ENCODE results near the gene ANK2.

The ANK2 gene

DNA sequence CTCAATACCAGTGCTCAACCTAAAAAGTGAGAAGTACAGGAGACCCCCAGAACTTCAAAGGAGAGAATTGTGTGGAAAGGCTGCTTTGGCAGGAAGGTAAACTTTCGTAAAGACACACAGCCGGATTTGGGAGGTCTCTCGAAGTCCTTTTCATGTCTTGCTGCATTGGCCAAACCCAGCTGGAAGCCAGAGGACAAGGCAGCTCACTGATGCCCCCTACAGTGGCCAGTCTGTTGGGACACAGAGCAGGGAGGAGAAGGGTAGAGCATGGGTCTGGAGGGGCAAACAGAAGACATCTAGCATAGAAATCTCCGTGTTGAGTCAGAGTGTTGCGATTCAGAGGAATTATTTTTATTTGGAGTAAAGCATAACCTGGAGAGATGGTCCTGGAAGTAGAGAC, 198.9 kb downstream of the ANK2 start:
- Histone ChIP-seq H3K36me3 (ENCODE audit: insufficient read depth) (no peaks in the 10 kb centered on the region), H3K79me2 (ENCODE audit: insufficient read depth, low read depth) (no peaks in the 10 kb centered on the region), H4K20me1 (ENCODE audit: insufficient read depth) (no peaks in the 10 kb centered on the region), H3K4me2 (no peak overlapping the region), H2AFZ (ENCODE audit: low read depth) (no peak overlapping the region), H3K27me3 (ENCODE audit: insufficient read depth, low read depth) (no peaks in the 10 kb centered on the region), H3K9ac (no peak overlapping the region), H3K27ac (no peak overlapping the region), H3K4me3 (IDR thresholded peaks at IDR 0.05; ENCODE audit: insufficient read depth, low read depth, low read length) (no peak overlapping the region), H3K4me1 (ENCODE audit: low read depth, poor library complexity, severe bottlenecking) (no peaks in the 10 kb centered on the region)
- TF ChIP-seq, protein P1, sequence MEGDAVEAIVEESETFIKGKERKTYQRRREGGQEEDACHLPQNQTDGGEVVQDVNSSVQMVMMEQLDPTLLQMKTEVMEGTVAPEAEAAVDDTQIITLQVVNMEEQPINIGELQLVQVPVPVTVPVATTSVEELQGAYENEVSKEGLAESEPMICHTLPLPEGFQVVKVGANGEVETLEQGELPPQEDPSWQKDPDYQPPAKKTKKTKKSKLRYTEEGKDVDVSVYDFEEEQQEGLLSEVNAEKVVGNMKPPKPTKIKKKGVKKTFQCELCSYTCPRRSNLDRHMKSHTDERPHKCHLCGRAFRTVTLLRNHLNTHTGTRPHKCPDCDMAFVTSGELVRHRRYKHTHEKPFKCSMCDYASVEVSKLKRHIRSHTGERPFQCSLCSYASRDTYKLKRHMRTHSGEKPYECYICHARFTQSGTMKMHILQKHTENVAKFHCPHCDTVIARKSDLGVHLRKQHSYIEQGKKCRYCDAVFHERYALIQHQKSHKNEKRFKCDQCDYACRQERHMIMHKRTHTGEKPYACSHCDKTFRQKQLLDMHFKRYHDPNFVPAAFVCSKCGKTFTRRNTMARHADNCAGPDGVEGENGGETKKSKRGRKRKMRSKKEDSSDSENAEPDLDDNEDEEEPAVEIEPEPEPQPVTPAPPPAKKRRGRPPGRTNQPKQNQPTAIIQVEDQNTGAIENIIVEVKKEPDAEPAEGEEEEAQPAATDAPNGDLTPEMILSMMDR (conservative IDR thresholded peaks at IDR 0.05; ENCODE audit: low read depth, low read length): no peak

DNA sequence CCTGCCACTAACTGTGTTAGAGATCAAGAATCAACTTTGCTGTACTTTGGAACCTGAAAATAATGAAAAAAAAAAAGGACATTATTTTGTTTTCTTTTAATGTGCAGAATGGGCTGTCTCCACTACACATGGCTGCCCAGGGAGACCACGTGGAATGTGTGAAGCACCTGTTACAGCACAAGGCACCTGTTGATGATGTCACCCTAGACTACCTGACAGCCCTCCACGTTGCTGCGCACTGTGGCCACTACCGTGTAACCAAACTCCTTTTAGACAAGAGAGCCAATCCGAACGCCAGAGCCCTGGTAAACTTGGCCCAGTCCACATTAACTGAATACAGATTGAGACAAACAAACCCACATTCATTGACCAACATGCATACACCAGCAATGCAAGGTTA, 206.2 kb downstream of the ANK2 start:
- Histone ChIP-seq H3K9ac (no peak overlapping the region), H3K4me1 (ENCODE audit: low read depth, poor library complexity, severe bottlenecking) (no peaks in the 10 kb centered on the region), H3K4me2 (no peak overlapping the region), H2AFZ (ENCODE audit: low read depth) (no peak overlapping the region), H4K20me1 (ENCODE audit: insufficient read depth) (no peaks in the 10 kb centered on the region), H3K79me2 (ENCODE audit: insufficient read depth, low read depth) (no peaks in the 10 kb centered on the region), H3K36me3 (ENCODE audit: insufficient read depth) (no peaks in the 10 kb centered on the region), H3K27me3 (ENCODE audit: insufficient read depth, low read depth) (no peaks in the 10 kb centered on the region), H3K4me3 (IDR thresholded peaks at IDR 0.05; ENCODE audit: insufficient read depth, low read depth, low read length) (no peak overlapping the region), H3K27ac (no peak overlapping the region)
- TF ChIP-seq, protein P1 (conservative IDR thresholded peaks at IDR 0.05; ENCODE audit: low read depth, low read length): no peak

DNA sequence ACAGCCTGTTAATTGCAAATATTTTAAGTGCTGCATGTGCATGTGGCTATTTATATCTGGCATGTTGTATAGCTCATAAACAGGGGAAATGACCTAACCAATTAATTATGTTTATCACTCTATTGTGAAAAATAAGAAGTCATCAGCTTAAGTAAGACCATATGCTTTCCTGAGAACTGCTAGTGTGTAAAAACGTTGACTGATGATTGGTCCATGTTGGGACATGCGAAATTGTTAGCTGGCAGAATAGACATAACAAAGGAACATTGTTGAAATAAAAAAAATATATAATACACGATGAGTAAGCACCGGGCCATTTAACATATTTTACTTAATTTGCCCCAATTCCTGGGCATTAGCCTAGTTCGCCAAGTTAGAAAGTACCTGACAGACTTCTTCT, 207.5 kb downstream of the ANK2 start:
- Histone ChIP-seq H2AFZ (ENCODE audit: low read depth) (no peak overlapping the region), H3K9ac (no peak overlapping the region), H3K79me2 (ENCODE audit: insufficient read depth, low read depth) (no peaks in the 10 kb centered on the region), H3K4me3 (IDR thresholded peaks at IDR 0.05; ENCODE audit: insufficient read depth, low read depth, low read length) (no peak overlapping the region), H4K20me1 (ENCODE audit: insufficient read depth) (no peaks in the 10 kb centered on the region), H3K27ac (no peak overlapping the region), H3K4me2 (no peak overlapping the region), H3K36me3 (ENCODE audit: insufficient read depth) (no peaks in the 10 kb centered on the region), H3K27me3 (ENCODE audit: insufficient read depth, low read depth) (no peaks in the 10 kb centered on the region), H3K4me1 (ENCODE audit: low read depth, poor library complexity, severe bottlenecking) (no peaks in the 10 kb centered on the region)
- TF ChIP-seq, protein P1 (conservative IDR thresholded peaks at IDR 0.05; ENCODE audit: low read depth, low read length): no peak

DNA sequence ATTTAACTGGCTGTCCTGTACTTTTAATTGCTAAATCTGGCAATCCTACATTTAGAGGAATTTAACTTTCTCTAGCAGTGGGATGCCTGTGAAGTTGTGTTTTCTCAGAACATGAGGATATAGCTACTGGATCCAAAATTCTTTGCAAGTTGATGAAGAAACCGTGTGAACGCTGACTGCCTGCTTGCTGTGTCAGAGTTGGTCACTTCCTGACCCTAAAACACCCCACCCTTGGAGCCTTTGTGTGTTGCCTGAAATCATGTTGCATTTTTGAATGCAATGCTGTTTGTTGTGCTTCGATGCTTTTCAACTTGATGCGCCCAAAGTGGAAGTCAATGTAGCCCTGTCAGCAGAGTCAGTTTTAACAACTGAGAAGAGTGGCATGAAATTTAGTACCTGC, 211.2 kb downstream of the ANK2 start:
- TF ChIP-seq, protein P1 (conservative IDR thresholded peaks at IDR 0.05; ENCODE audit: low read depth, low read length): no peak
- Histone ChIP-seq H3K9ac (no peak overlapping the region), H3K4me2 (no peak overlapping the region), H3K4me1 (ENCODE audit: low read depth, poor library complexity, severe bottlenecking) (no peaks in the 10 kb centered on the region), H3K4me3 (IDR thresholded peaks at IDR 0.05; ENCODE audit: insufficient read depth, low read depth, low read length) (no peak overlapping the region), H4K20me1 (ENCODE audit: insufficient read depth) (no peaks in the 10 kb centered on the region), H2AFZ (ENCODE audit: low read depth) (no peak overlapping the region), H3K79me2 (ENCODE audit: insufficient read depth, low read depth) (no peaks in the 10 kb centered on the region), H3K27me3 (ENCODE audit: insufficient read depth, low read depth) (no peaks in the 10 kb centered on the region), H3K27ac (no peak overlapping the region), H3K36me3 (ENCODE audit: insufficient read depth) (no peaks in the 10 kb centered on the region)

DNA sequence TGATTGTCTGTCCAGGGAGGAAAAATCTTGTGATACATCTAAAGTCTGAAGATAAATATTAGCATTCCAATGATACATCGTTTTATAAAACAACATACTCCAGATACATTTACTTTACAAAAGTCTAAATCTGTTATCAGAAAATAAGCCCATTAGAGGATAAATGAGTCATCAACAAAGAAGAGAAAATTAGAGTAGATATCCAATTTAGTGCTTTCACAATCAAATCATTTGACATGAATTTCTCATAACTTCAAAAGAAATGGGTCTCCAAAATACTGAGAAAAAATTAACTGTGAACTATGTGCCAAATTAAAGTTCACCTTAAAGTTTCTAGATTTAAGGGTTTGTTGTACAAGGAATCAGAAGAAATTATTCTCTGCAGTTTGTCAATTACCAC, 213.8 kb downstream of the ANK2 start:
- H3K36me3 ChIP-seq (ENCODE audit: insufficient read depth): no peaks in the 10 kb centered on the region
- TF ChIP-seq, protein P1 (conservative IDR thresholded peaks at IDR 0.05; ENCODE audit: low read depth, low read length): no peak
- H3K79me2 ChIP-seq (ENCODE audit: insufficient read depth, low read depth): no peaks in the 10 kb centered on the region

More for the DNA sequence above, 213.8 kb downstream of the ANK2 start:
- no peak overlapping the region for H3K27ac ChIP-seq
- no peaks in the 10 kb centered on the region for H3K4me1 ChIP-seq (ENCODE audit: low read depth, poor library complexity, severe bottlenecking)
- H2AFZ ChIP-seq (ENCODE audit: low read depth): no peak overlapping the region
- no peaks in the 10 kb centered on the region for H3K27me3 ChIP-seq (ENCODE audit: insufficient read depth, low read depth)
- H4K20me1 ChIP-seq (ENCODE audit: insufficient read depth): no peaks in the 10 kb centered on the region
- no peak overlapping the region for H3K9ac ChIP-seq
- H3K4me2 ChIP-seq: no peak overlapping the region
- H3K4me3 ChIP-seq (IDR thresholded peaks at IDR 0.05; ENCODE audit: insufficient read depth, low read depth, low read length): no peak overlapping the region
